RWPE2 (cell line): Measurements from ENCODE around the gene ARHGEF1.

ENCODE experiments used
- ATAC-seq: fragments of 200-7000 bp; cut with Tn5 transposase; 3 replicates; pipeline ENCODE4 v1.9.1; 2021; ENCODE audit warnings: low read depth
- DNase-seq: peaks from one replicate; pipeline ENCODE4 v3.0.0-alpha.2; 2020; ENCODE audit warnings: low spot score
- H3K27ac ChIP-seq: fragments of 450-650 bp; 2 replicates; pipeline ENCODE4 v1.5.1; 2017; ENCODE audit warnings: mild to moderate bottlenecking; ENCODE audit not compliant: poor library complexity, severe bottlenecking
- H3K27me3 ChIP-seq: fragments of 250-450 bp; sonication (Bioruptor Pico); 2 replicates; pipeline ENCODE4 v1.5.1; 2021; ENCODE audit warnings: mild to moderate bottlenecking, moderate library complexity; ENCODE audit not compliant: insufficient read depth, poor library complexity, severe bottlenecking
- H3K36me3 ChIP-seq: fragments of 250-450 bp; sonication (Bioruptor Pico); 2 replicates; pipeline ENCODE4 v1.5.1; 2020; ENCODE audit warnings: low read depth, mild to moderate bottlenecking, moderate library complexity
- H3K4me1 ChIP-seq: fragments of 250-450 bp; sonication (Bioruptor Pico); 2 replicates; pipeline ENCODE4 v1.5.1; 2021; ENCODE audit warnings: mild to moderate bottlenecking, moderate library complexity; ENCODE audit not compliant: insufficient read depth, poor library complexity, severe bottlenecking
- H3K4me3 ChIP-seq: fragments of 250-450 bp; sonication (Bioruptor Pico); 2 replicates; pipeline ENCODE4 v1.5.1; 2021; ENCODE audit warnings: mild to moderate bottlenecking, moderate library complexity; ENCODE audit not compliant: severe bottlenecking
- H3K9me3 ChIP-seq: fragments of 250-450 bp; sonication (Bioruptor Pico); 2 replicates; pipeline ENCODE4 v1.5.1; 2021; ENCODE audit warnings: mild to moderate bottlenecking, moderate library complexity; ENCODE audit not compliant: severe bottlenecking
- TF ChIP-seq, protein P1 (sequence below): fragments of 450-650 bp; IDR thresholded peaks from one replicate; pipeline ENCODE4 v1.5.1; 2017; ENCODE audit warnings: mild to moderate bottlenecking, moderate library complexity; ENCODE audit not compliant: poor library complexity, severe bottlenecking

ARHGEF1 gene

DNA sequence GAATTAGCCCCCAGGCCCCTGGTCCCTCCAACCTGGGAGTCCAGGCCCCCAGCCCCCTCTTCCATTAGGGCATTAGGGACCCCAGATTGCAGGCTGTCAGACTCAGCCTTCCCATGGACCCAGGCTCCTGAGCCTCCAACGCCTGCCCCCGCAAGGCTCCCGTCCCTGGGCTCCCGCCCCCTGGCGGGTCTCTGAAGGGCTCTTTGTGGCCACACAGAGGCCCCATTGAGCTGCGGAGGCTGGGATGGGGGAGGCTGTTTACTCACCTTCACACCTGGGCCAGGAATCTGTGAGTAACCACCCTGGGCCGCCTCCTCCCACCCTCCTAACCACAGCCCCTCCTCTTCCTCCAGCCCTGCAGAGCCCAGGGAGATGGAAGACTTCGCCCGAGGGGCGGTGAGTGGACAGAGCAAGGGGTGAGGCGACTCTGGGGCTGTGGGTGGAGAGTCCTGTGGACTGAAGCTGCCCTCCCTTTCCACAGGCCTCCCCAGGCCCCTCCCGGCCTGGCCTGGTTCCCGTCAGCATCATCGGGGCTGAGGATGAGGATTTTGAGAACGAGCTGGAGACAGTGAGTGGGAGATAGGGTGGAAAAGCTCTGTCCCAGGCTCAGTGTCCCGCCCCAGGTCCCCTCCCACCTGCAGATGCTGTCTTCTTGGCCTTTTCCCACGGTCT, 4.9 kb downstream of the ARHGEF1 start:
- ATAC-seq, result peak; percentile 83
- DNase-seq, result peak; percentile 98
- no peak overlapping the region for H3K4me3 ChIP-seq
- TF ChIP-seq, protein P1, sequence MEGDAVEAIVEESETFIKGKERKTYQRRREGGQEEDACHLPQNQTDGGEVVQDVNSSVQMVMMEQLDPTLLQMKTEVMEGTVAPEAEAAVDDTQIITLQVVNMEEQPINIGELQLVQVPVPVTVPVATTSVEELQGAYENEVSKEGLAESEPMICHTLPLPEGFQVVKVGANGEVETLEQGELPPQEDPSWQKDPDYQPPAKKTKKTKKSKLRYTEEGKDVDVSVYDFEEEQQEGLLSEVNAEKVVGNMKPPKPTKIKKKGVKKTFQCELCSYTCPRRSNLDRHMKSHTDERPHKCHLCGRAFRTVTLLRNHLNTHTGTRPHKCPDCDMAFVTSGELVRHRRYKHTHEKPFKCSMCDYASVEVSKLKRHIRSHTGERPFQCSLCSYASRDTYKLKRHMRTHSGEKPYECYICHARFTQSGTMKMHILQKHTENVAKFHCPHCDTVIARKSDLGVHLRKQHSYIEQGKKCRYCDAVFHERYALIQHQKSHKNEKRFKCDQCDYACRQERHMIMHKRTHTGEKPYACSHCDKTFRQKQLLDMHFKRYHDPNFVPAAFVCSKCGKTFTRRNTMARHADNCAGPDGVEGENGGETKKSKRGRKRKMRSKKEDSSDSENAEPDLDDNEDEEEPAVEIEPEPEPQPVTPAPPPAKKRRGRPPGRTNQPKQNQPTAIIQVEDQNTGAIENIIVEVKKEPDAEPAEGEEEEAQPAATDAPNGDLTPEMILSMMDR, result peak; percentile 77
- peak overlapping the region; percentile 85 for H3K27ac ChIP-seq
- H3K27me3 ChIP-seq, result no peaks in the 10 kb centered on the region
- no peaks in the 10 kb centered on the region for H3K9me3 ChIP-seq
- peaks cover 38% of the 10 kb centered on the region for H3K36me3 ChIP-seq
- peaks cover 23% of the 10 kb centered on the region for H3K4me1 ChIP-seq

DNA sequence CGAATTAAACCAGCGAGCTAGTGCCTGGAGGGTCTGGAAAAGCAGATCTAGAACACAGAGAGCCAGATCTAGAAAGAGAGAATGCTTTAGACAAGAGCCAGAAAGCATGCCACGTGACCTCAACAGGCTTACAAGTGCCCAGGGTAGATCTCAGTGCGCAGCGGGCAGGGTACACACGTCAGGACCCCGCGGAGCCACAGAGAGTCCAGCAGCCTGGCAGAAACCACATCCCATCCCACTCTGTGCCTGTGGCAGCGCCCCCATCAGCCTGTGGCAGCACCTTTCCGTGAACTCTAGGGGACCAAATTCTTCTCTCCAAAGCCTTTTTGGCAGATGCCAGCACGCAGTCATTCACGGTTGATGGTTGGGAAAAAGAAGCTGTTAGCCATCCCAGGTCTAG, 5.9 kb downstream of the ARHGEF1 start:
- peaks cover 41% of the 10 kb centered on the region for H3K36me3 ChIP-seq
- no peak for ATAC-seq
- H3K4me3 ChIP-seq, result no peak overlapping the region
- no peaks in the 10 kb centered on the region for H3K9me3 ChIP-seq
- TF ChIP-seq, protein P1, result no peak
- peak overlapping the region; percentile 85 for H3K27ac ChIP-seq
- no peak for DNase-seq
- no peaks in the 10 kb centered on the region for H3K27me3 ChIP-seq
- H3K4me1 ChIP-seq, result peaks cover 23% of the 10 kb centered on the region

DNA sequence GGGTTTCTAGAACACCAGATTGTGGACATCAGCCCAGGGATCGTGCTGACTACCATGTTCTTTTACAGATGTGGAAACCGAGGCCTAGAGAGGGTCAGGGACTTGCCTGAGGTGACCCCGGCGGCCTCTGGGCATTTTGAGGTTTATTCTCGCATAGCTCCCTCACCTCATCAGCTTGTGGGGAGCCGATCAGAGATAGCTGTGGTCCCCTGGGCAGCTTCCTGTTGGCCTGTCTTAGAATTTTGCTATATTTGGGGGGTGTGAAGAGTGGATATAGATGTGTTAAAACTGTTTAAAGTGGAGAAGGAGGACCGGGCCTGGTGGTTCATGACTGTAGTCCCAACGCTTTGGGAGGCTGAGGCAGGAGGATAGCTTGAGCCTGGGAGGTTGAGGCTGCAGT, 6.9 kb downstream of the ARHGEF1 start:
- DNase-seq, result no peak
- Histone ChIP-seq H3K27ac (no peak overlapping the region), H3K4me3 (no peak overlapping the region), H3K9me3 (no peaks in the 10 kb centered on the region), H3K4me1 (peaks cover 21% of the 10 kb centered on the region), H3K27me3 (no peaks in the 10 kb centered on the region), H3K36me3 (peaks cover 46% of the 10 kb centered on the region)
- TF ChIP-seq, protein P1, result no peak
- no peak for ATAC-seq

DNA sequence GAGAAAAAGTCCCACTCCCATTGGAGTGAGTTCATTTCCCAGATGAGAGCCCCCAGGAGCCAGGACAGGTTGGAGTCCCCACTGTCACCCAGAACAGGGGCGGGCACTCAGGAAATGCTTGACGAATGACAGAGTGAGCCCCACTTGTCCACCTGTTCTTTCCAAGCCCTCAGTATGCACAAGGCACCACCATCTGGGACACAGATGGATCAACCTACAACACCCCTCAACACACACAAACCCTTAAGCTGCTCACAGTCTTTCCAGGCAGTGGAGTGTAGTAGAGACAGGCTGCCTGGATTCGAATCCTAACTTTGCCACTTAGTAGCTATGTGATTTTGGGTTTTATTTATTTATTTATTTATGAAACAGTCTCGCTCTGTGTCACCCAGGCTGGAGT, 8.0 kb downstream of the ARHGEF1 start:
- ATAC-seq, result no peak

More for the DNA sequence above, 8.0 kb downstream of the ARHGEF1 start:
- peaks cover 54% of the 10 kb centered on the region for H3K36me3 ChIP-seq
- H3K27me3 ChIP-seq, result no peaks in the 10 kb centered on the region
- DNase-seq, result no peak
- H3K4me1 ChIP-seq, result peaks cover 18% of the 10 kb centered on the region
- no peak overlapping the region for H3K27ac ChIP-seq
- no peak overlapping the region for H3K4me3 ChIP-seq
- H3K9me3 ChIP-seq, result no peaks in the 10 kb centered on the region
- TF ChIP-seq, protein P1, result no peak
